ENCODE data around the gene TUBE1. TPM values are rescaled to one million over a fixed set of nuclear protein-coding genes. Genes with fewer than 3 reads are reported as not detected.

TUBE1 gene
- total and polyA plus RNA-seq, 10 of the 15 experiments (the other 5 are each of a cell fraction or from before 2014, with no cell fraction given): 6.3 to 25.2 (median 13.6) TPM

DNA sequence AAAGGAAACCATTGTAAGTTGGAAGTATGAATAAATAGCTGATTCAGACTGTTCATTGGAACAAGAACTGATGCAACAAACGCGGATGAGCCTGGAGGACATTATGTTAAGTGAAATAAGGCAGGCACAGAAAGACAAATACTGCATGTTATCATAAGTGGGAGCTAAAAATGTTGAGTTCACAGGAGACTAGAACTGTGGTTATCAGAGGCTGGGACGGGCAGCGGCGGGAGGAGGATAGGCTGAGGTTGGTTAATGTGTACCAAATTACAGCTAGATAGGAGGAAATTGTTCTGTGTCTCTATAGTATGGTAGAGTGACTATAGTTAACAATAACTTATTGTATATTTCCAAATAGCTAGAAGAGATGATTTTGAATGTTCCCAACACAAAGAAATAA lies 40.9 kb upstream of the TUBE1 start (continued):
- TF ChIP-seq, protein P1, sequence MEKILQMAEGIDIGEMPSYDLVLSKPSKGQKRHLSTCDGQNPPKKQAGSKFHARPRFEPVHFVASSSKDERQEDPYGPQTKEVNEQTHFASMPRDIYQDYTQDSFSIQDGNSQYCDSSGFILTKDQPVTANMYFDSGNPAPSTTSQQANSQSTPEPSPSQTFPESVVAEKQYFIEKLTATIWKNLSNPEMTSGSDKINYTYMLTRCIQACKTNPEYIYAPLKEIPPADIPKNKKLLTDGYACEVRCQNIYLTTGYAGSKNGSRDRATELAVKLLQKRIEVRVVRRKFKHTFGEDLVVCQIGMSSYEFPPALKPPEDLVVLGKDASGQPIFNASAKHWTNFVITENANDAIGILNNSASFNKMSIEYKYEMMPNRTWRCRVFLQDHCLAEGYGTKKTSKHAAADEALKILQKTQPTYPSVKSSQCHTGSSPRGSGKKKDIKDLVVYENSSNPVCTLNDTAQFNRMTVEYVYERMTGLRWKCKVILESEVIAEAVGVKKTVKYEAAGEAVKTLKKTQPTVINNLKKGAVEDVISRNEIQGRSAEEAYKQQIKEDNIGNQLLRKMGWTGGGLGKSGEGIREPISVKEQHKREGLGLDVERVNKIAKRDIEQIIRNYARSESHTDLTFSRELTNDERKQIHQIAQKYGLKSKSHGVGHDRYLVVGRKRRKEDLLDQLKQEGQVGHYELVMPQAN (conservative IDR thresholded peaks at IDR 0.05): no peak
- TF ChIP-seq MYB (IDR thresholded peaks at IDR 0.05; ENCODE audit: borderline replicate concordance, low read depth, low read length): no peak
- TF ChIP-seq RFX5 (IDR thresholded peaks at IDR 0.05; ENCODE audit: low read depth, low read length): no peak
- TF ChIP-seq, protein P2, sequence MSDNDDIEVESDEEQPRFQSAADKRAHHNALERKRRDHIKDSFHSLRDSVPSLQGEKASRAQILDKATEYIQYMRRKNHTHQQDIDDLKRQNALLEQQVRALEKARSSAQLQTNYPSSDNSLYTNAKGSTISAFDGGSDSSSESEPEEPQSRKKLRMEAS (IDR thresholded peaks at IDR 0.05; ENCODE audit: low read depth, low read length): no peak
- no peak for TF ChIP-seq MXI1 (IDR thresholded peaks at IDR 0.05; ENCODE audit: low read depth, low read length)
- TF ChIP-seq NBN (IDR thresholded peaks at IDR 0.05): no peak
- TF ChIP-seq, protein P3, sequence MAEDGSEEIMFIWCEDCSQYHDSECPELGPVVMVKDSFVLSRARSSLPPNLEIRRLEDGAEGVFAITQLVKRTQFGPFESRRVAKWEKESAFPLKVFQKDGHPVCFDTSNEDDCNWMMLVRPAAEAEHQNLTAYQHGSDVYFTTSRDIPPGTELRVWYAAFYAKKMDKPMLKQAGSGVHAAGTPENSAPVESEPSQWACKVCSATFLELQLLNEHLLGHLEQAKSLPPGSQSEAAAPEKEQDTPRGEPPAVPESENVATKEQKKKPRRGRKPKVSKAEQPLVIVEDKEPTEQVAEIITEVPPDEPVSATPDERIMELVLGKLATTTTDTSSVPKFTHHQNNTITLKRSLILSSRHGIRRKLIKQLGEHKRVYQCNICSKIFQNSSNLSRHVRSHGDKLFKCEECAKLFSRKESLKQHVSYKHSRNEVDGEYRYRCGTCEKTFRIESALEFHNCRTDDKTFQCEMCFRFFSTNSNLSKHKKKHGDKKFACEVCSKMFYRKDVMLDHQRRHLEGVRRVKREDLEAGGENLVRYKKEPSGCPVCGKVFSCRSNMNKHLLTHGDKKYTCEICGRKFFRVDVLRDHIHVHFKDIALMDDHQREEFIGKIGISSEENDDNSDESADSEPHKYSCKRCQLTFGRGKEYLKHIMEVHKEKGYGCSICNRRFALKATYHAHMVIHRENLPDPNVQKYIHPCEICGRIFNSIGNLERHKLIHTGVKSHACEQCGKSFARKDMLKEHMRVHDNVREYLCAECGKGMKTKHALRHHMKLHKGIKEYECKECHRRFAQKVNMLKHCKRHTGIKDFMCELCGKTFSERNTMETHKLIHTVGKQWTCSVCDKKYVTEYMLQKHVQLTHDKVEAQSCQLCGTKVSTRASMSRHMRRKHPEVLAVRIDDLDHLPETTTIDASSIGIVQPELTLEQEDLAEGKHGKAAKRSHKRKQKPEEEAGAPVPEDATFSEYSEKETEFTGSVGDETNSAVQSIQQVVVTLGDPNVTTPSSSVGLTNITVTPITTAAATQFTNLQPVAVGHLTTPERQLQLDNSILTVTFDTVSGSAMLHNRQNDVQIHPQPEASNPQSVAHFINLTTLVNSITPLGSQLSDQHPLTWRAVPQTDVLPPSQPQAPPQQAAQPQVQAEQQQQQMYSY (CRISPR knock-in tag; IDR thresholded peaks at IDR 0.05): no peak
- TF ChIP-seq CBX3 (IDR thresholded peaks at IDR 0.05; ENCODE audit: borderline replicate concordance, low read depth): no peak

All from GM12878 (cell line).